ENCODE results near the gene ZNF501. TPM values are rescaled to one million over a fixed set of nuclear protein-coding genes. Genes with fewer than 3 reads are reported as not detected.

ZNF501 gene
- polyA plus RNA-seq, 1 experiment = 3.7 TPM

DNA sequence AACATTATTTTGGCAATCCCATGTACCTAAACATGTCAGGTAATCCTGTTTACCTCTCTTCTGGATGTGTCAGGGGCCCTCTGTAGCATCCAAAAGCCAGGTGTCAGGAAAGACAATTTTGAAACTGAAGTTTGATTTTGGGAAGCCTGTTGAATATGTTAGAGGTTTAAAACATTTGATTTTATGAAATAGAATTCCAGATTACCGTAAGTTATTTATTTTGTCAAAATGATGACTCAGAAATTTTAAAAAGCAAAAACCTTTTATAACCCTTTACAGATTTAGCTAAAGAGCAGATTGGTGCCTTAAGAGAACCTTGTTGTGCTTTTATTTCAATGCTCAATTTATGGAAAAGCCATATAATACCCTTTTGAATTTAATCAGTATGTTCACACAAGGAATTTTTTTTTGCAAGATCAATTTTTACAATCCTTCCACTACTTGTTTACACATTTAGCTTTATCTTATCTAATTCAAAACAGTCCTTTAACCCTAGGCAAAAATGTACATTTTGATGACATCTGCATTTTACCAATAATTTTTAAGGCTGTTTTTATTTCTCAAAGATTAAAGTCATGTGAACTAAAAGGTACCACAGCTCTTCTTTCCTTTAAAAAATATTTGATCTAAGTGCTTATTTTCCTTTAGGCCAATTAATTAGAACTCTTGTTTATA, 42.1 kb downstream of the ZNF501 start:
- H3K27me3 ChIP-seq (ENCODE audit: control insufficient read depth, insufficient read depth, low read length) = no peaks in the 10 kb centered on the region
- H3K36me3 ChIP-seq (ENCODE audit: control insufficient read depth, insufficient read depth, low read length) = no peaks in the 10 kb centered on the region
- ChIA-PET POLR2A (no interaction called here), CTCF (no interaction called here)
- no peak for TF ChIP-seq CTCF (IDR thresholded peaks at IDR 0.05; ENCODE audit: insufficient read depth, low read depth, low read length)
- H3K4me3 ChIP-seq (ENCODE audit: low read depth, low read length) = no peak overlapping the region
- DNase-seq (ENCODE audit: low read depth) = no peak

DNA sequence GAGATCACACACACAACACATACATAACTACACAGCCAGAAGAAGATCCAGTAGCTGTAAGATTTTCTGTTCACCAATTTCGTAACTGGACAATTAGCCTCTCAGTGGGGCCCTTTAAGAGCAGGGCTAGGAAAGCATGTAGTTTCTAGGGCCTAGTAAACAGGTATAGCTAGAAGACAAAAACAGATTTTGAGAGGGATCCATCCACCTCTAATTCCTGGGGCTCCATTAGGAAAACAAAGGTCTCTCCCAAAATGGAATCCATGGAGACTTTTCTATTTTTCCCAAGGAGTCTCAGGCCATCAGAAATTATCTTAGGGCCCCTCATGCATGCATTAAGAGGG, 42.6 kb downstream of the ZNF501 start:
- H3K27me3 ChIP-seq (ENCODE audit: control insufficient read depth, insufficient read depth, low read length) = no peaks in the 10 kb centered on the region
- H3K36me3 ChIP-seq (ENCODE audit: control insufficient read depth, insufficient read depth, low read length) = no peaks in the 10 kb centered on the region
- H3K4me3 ChIP-seq (ENCODE audit: low read depth, low read length) = no peak overlapping the region
- DNase-seq (ENCODE audit: low read depth) = no peak
- ChIA-PET CTCF (no interaction called here), POLR2A (no interaction called here)
- TF ChIP-seq CTCF (IDR thresholded peaks at IDR 0.05; ENCODE audit: insufficient read depth, low read depth, low read length) = no peak

- no peaks in the 10 kb centered on the region for H3K27me3 ChIP-seq (ENCODE audit: control insufficient read depth, insufficient read depth, low read length)
- no peaks in the 10 kb centered on the region for H3K36me3 ChIP-seq (ENCODE audit: control insufficient read depth, insufficient read depth, low read length)
- DNase-seq (ENCODE audit: low read depth) = no peak
- ChIA-PET POLR2A (no interaction called here), CTCF (no interaction called here)
- TF ChIP-seq CTCF (IDR thresholded peaks at IDR 0.05; ENCODE audit: insufficient read depth, low read depth, low read length) = no peak
- H3K4me3 ChIP-seq (ENCODE audit: low read depth, low read length) = no peak overlapping the region
These were observed 53.5 kb downstream of the ZNF501 start for GRCh38 chr3:44782891-44783290.

Other genes starting within 250 kb of the ZNF501 start
- gene ZKSCAN7, start 174.4 kb upstream of the ZNF501 start, polyA plus RNA-seq (2011; rRNA removed) = 4.7 and 4.8 TPM in 2 replicates
- gene ZNF660, start 144.7 kb upstream of the ZNF501 start, polyA plus RNA-seq (2011; rRNA removed) = 0.27 and 0.72 TPM in 2 replicates
- 6.8 and 8.0 TPM in 2 replicates for gene ZNF197, start 104.6 kb upstream of the ZNF501 start, polyA plus RNA-seq (2011; rRNA removed)
- 4.7 and 5.3 TPM in 2 replicates for gene ZNF35, start 80.9 kb upstream of the ZNF501 start, polyA plus RNA-seq (2011; rRNA removed)
- 2.0 and 3.2 TPM in 2 replicates for gene ZNF502, start 17.0 kb upstream of the ZNF501 start, polyA plus RNA-seq (2011; rRNA removed)
- 8.4 and 16.7 TPM in 2 replicates for gene KIAA1143, start 32.0 kb downstream of the ZNF501 start, polyA plus RNA-seq (2011; rRNA removed)
- gene KIF15, start 32.2 kb downstream of the ZNF501 start, polyA plus RNA-seq (2011; rRNA removed) = 2.0 and 4.0 TPM in 2 replicates
- gene TMEM42, start 132.3 kb downstream of the ZNF501 start, polyA plus RNA-seq (2011; rRNA removed) = 32.7 and 38.0 TPM in 2 replicates
- not detected in 2 replicates for gene TGM4, start 145.0 kb downstream of the ZNF501 start, polyA plus RNA-seq (2011; rRNA removed)
- 134 and 198 TPM in 2 replicates for gene ZDHHC3, start 246.5 kb downstream of the ZNF501 start, polyA plus RNA-seq (2011; rRNA removed)
- gene EXOSC7, start 246.6 kb downstream of the ZNF501 start, polyA plus RNA-seq (2011; rRNA removed) = 45.4 and 50.6 TPM in 2 replicates

All from BJ (cell line).